Mucosa of descending colon (tissue), 3 donors: Measurements from ENCODE around the gene PSD2. TPM values are rescaled to one million over a fixed set of nuclear protein-coding genes. Genes with fewer than 3 reads are reported as not detected.

ENCODE experiments used
- ATAC-seq: fragments of 200-7000 bp; cut with Tn5 transposase; one replicate; pipeline ENCODE4 v1.9.1; 2020; ENCODE audit warnings: mild to moderate bottlenecking, moderate library complexity
- DNase-seq, 3 donors: peaks; one replicate each; pipeline ENCODE4 v3.0.0-alpha.2; 2020
- H3K36me3 ChIP-seq: fragments of 200-600 bp; one replicate; pipeline ENCODE4 v1.8.0; 2021; ENCODE audit warnings: low read depth, mild to moderate bottlenecking
- H3K4me1 ChIP-seq: fragments of 200-600 bp; one replicate; pipeline ENCODE4 v1.8.0; 2021; ENCODE audit warnings: low read depth, mild to moderate bottlenecking
- H3K4me3 ChIP-seq: fragments of 200-600 bp; one replicate; pipeline ENCODE4 v1.8.0; 2021; ENCODE audit warnings: mild to moderate bottlenecking
- H3K9me3 ChIP-seq: fragments of 200-600 bp; one replicate; pipeline ENCODE4 v1.8.0; 2021; ENCODE audit warnings: mild to moderate bottlenecking
- CTCF ChIP-seq: fragments of 200-600 bp; IDR thresholded peaks from one replicate; pipeline ENCODE4 v1.8.0; 2022; ENCODE audit warnings: antibody characterized with exemption, mild to moderate bottlenecking
- intact Hi-C, 2 donors: fragments of 100-400 bp; cut with DNase I in 1 of 2; cut with micrococcal nuclease in 1 of 2; formaldehyde crosslinking; loops; one replicate each; pipeline versions ENCODE4 v1.11.0 to v1.11.1; 2022; cut with DNase I, micrococcal nuclease
- long read RNA-seq, 2 donors: library from polyadenylated mRNA; unstranded; transcript quantifications; one replicate each; pipeline ENCODE4 v2.0.0, GENCODE V29; 2019 to 2021
- total RNA-seq, 3 donors: library from RNA; stranded (reverse); fragmentation: NEBNext Ultra II Directional in 2 of 3; extraction: Animal tissue kit (Norgen Biotek cat#: 25700) in 2 of 3; gene quantifications; one replicate each; pipeline versions ENCODE4 v1.2.1 to v1.2.4, GENCODE V29; 2021 to 2023
- donor health status: DM: no; HTN: no; CAD: no; lungs with moderate emphysema.
- donor health status: DM: no; HTN: no; CAD: no.
- donor health status: DM: no; HTN: yes; CAD: no.

Gene PSD2
- total RNA-seq = under 1 TPM in 2 of 3 donors, not detected in 1; 0.07 to 0.25 TPM
- long read RNA-seq, donor 1, full-length matches to known transcripts = 1 of 3 reads
- long read RNA-seq, donor 1, partial matches to known transcripts = 1 of 3 reads
- long read RNA-seq, donor 1, other reads (novel, unspliced or antisense) = 1 of 3 reads
- long read RNA-seq, donor 2, partial matches to known transcripts = 0 of 1 reads
- long read RNA-seq, donor 2, other reads (novel, unspliced or antisense) = 1 of 1 reads

GRCh38 chr5:139795074-139796001, at the start of gene PSD2:
PSD2 (plus strand) TSS chr5:139795808; CDS start chr5:139809441, 13,633 bp downstream.
- no peaks in the 10 kb centered on the region for H3K36me3 ChIP-seq
- H3K4me1 ChIP-seq = peaks cover 5% of the 10 kb centered on the region
- peak; percentile 39 for ATAC-seq
- peak in 1 of 3 donors; percentile 45 for DNase-seq
- H3K4me3 ChIP-seq = no peak within 1 kb of the TSS
- intact Hi-C loops = no loop called here
- no peak for TF ChIP-seq CTCF
- H3K9me3 ChIP-seq = no peaks in the 10 kb centered on the region

GRCh38 chr5:139746691-139747582, 48.7 kb upstream of the PSD2 start:
- no peaks in the 10 kb centered on the region for H3K36me3 ChIP-seq
- TF ChIP-seq CTCF = no peak
- intact Hi-C loops = no loop called here
- peaks cover 23% of the 10 kb centered on the region for H3K4me1 ChIP-seq
- H3K9me3 ChIP-seq = no peaks in the 10 kb centered on the region
- DNase-seq (peak in 2 of 3 donors; percentile 48 to 77), ATAC-seq (peak; percentile 49)
- no peak overlapping the region for H3K4me3 ChIP-seq

- intact Hi-C loops = no loop called here
- peaks cover 23% of the 10 kb centered on the region for H3K4me1 ChIP-seq
- ATAC-seq = peak; percentile 24
- peak in 2 of 3 donors; percentile 40 to 52 for DNase-seq
- H3K9me3 ChIP-seq = no peaks in the 10 kb centered on the region
- H3K4me3 ChIP-seq = no peak overlapping the region
- H3K36me3 ChIP-seq = no peaks in the 10 kb centered on the region
- TF ChIP-seq CTCF = no peak
Observed at GRCh38 chr5:139747583-139748504, 47.8 kb upstream of the PSD2 start.

GRCh38 chr5:139748505-139748826, 47.1 kb upstream of the PSD2 start:
- H3K4me1 ChIP-seq = peaks cover 23% of the 10 kb centered on the region
- TF ChIP-seq CTCF = no peak
- ATAC-seq = no peak
- H3K9me3 ChIP-seq = no peaks in the 10 kb centered on the region
- no peak for DNase-seq
- intact Hi-C loops = no loop called here
- H3K4me3 ChIP-seq = no peak overlapping the region
- H3K36me3 ChIP-seq = no peaks in the 10 kb centered on the region
